KOPT-K1 (cell line): Measurements from ENCODE around the gene UNC5C.
A peak's percentile ranks its signal among the peaks of the same experiment; 100 is the strongest.
"Not testable (repeated sequence)": the region's sequence is repeated elsewhere in the genome, so short reads cannot be mapped to it uniquely, and the experiment has no call there.

ENCODE experiments used
- H3K27ac ChIP-seq: fragments of 200-600 bp; sonication (generic); 2 replicates; pipeline ENCODE4 v1.5.1; 2016; ENCODE audit warnings: antibody characterized with exemption, mild to moderate bottlenecking, low read depth, low read length; ENCODE audit not compliant: poor library complexity, severe bottlenecking
- H3K36me3 ChIP-seq: fragments of 200-600 bp; sonication (generic); 2 replicates; pipeline ENCODE4 v1.5.1; 2017; ENCODE audit warnings: antibody characterized with exemption, mild to moderate bottlenecking, low read length, moderate library complexity; ENCODE audit not compliant: insufficient read depth
- H3K9me3 ChIP-seq: fragments of 200-600 bp; sonication (generic); 2 replicates; pipeline ENCODE4 v1.5.1; 2017; ENCODE audit warnings: antibody characterized with exemption, low read length, mild to moderate bottlenecking; ENCODE audit not compliant: insufficient read depth, poor library complexity, severe bottlenecking

The UNC5C gene

DNA sequence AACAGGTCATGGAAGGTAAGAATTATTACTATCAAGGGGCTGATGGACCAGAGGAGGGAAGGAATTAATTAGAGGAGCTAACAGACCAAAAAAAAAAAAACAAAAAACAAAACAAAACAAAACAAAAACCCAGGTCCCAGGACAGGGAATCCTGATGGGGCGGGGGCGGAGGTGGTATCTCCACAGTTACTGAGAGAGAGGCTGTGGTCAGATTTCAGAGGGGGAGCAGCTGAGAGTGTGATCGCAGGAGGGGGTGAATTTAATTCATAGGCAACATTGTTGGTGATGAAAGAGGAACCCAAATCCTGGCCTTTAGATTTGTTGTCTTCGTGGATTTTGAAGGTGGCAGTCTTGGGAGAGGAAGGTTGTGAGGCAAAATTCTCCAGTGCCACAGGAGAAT is 389.4 kb downstream of the UNC5C start:
- Histone ChIP-seq H3K36me3 (no peaks in the 10 kb centered on the region), H3K9me3 (no peaks in the 10 kb centered on the region), H3K27ac (peak overlapping the region; percentile 17)

DNA sequence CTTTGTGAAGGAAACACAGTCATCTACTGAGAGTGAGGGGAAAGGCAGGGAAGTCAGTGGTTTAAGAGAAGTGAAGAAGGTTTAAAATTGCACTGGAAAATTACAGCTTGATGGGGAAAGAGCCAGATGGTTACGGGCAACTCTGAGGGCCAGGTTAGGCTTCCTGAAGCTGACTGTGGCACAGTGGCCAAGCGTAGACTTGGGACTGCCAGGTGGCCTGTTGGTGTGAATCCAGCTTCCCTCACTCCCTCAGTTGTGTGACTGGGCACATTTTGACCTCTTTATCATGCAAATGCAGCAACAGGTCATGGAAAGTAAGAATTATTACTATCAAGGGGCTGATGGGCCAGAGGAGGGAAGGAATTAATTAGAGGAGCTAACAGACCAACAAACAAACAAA is 390.1 kb downstream of the UNC5C start:
- no peaks in the 10 kb centered on the region for H3K36me3 ChIP-seq
- H3K9me3 ChIP-seq: no peaks in the 10 kb centered on the region
- H3K27ac ChIP-seq: peak overlapping the region; percentile 44

DNA sequence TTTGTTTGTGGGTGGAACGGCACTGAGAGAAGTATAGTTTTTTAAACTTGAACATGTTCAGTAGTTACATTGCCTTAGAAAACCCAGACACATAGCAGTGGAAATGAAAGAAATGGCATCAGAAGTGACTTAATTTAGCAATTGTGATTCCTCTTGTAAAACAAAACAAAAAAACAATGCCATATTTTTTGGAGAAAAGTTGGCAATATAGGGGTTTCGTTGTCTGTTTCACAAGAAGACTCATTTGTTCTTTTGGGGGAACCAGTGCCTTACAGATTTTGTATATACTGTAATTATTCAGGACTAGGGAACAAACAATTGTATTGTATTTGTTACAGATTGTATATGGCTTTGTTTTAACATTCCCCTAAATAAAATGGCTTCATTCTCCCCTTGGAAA is 390.7 kb downstream of the UNC5C start:
- Histone ChIP-seq H3K36me3 (no peaks in the 10 kb centered on the region), H3K9me3 (no peaks in the 10 kb centered on the region), H3K27ac (peak overlapping the region; percentile 2)

DNA sequence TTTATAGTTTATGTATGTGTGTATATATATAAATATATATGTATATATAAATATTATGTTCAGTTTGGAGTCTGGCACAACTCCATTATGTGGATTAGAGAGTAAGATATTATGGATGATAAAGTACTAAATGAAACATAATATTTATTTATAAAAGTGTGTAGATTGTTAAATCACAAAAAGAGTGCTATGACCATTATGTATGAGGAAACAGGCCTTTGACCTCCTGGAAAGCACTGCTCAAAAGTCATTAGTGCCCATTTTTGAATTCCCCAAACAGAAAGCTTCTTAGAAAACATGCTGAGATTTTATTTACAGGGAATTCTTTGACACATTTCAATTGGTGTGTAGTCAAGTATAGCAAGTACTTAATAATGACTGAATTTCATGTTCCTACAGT is 391.2 kb downstream of the UNC5C start:
- no peaks in the 10 kb centered on the region for H3K9me3 ChIP-seq
- no peaks in the 10 kb centered on the region for H3K36me3 ChIP-seq
- peak overlapping the region; percentile 2 for H3K27ac ChIP-seq

DNA sequence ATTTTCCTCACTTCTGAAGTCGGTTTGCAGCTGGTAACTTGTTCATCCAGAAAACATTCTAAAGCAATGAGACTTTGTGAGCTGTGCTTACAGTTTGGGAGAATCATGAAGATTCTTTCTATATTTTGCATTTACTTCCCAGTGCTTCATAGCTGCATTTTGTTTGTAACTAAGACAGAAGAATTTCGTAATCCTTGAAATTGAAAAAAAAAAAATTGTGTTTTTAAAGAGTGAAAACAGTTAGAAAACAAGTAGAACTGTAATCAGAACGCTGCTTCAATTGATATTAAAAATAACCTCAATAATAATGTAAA is 392.4 kb downstream of the UNC5C start:
- H3K36me3 ChIP-seq: no peaks in the 10 kb centered on the region
- peak overlapping the region; percentile 78 for H3K27ac ChIP-seq
- H3K9me3 ChIP-seq: no peaks in the 10 kb centered on the region

DNA sequence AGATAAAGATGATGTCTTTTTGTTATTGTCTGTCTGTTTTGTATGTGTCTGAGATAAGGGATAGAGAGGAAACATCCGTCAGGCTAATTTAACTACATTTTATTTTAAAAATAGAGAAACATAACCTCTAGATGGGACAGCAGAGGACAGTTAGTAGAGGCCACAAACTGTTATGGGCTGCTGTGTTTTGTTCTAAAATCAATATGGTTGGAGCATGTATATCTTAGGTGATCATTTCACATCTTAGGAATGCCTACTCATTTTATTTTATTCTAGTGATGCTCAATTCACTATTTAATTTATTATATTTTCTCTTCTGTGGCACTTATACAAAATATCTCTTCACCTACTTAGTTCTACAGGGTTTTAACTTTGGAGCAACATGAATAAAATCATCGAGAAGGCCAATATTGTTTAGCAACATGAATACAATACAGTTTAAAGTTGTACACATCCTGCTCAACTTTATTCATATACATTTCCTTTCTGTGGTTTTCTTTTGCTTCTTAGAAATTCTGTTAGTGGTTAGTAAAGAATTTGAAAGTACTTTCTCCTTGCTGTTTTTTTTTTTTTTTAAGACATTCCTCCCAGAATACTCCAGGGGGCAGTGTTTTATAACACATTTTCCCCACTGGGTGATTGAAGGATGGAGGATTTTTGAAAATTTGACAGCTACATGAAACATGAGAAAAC is 392.9 kb downstream of the UNC5C start:
- H3K9me3 ChIP-seq: no peaks in the 10 kb centered on the region
- no peaks in the 10 kb centered on the region for H3K36me3 ChIP-seq
- peak overlapping the region; percentile 78 for H3K27ac ChIP-seq

DNA sequence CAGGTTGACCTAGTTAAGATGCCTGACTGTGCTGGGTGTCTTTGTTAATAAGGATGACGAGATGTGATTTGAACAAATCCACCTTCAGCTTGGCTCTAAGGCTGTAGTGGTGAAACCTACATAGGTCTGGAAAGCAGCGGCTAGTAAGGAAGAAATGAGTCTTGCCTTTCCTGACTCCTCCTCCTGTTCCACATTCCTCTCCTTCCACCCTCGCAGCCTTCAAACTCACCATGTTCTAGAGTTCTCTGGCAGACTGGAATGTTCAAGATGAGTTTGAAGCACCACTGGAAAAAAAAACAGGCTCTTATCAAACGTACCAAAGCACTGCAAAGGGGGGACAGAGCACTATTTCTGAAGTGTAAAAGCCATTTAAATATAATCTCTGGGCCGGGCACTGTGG is 395.6 kb downstream of the UNC5C start:
- Histone ChIP-seq H3K36me3 (no peaks in the 10 kb centered on the region), H3K9me3 (no peaks in the 10 kb centered on the region), H3K27ac (no peak overlapping the region)

DNA sequence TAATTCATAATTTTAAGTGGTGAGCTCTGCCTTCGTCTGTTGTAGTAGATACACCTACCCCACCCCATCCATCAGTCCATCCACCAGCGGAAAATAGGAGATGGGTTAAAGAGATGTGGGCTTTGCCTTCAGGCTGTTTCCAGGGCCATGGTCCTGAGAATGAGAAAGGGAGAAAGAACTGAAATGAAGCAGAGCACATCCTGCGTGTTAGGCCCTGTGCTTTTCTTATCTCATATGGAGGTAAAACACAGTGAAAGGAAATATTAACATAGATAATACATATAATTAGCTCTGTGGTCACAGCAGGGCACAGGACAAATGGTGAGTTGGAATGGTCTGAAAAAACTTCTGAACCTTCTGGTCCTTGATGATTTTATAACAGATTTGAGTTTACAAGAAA is 397.5 kb downstream of the UNC5C start:
- no peak overlapping the region for H3K27ac ChIP-seq
- no peaks in the 10 kb centered on the region for H3K36me3 ChIP-seq
- H3K9me3 ChIP-seq: no peaks in the 10 kb centered on the region

DNA sequence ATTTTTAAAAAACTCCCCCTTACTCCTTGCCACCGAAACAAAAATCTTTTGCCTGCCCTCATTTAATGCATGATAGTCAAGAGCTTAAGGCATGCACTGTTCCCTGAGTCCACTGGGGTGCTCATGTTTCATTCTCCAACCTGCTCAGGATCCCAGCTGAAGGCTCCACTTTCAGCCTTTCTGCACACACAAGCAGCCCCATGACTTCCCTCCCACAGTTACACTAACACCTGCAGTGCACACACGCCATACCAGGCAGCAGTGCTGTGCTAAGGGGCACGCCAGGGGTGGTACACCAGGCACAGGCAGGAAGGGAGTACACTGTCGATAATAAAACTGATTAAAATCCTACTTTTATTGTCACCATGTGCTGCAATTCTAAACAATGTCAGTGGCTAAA is 405.8 kb downstream of the UNC5C start:
- Histone ChIP-seq H3K27ac (no peak overlapping the region), H3K36me3 (no peaks in the 10 kb centered on the region), H3K9me3 (no peaks in the 10 kb centered on the region)

DNA sequence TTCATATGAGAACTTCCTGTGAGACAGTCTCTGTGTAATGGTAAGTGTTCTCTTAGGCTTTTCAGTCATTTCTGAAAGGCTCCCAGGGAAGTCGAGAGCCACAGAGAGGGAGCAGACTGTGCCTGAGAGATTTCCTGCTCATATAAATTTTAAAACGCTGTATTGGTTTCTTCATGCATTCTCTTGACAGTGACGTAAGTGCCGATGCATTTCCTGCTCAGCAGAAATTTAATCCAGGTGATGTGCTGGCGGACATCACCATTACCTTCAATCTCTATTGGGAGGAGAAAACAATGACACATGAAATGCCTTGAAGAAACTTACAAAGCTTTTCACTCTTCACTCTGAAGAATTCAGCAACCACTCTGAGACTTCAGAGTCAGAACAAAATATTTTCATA is 407.4 kb downstream of the UNC5C start:
- Histone ChIP-seq H3K9me3 (no peaks in the 10 kb centered on the region), H3K27ac (no peak overlapping the region), H3K36me3 (no peaks in the 10 kb centered on the region)

DNA sequence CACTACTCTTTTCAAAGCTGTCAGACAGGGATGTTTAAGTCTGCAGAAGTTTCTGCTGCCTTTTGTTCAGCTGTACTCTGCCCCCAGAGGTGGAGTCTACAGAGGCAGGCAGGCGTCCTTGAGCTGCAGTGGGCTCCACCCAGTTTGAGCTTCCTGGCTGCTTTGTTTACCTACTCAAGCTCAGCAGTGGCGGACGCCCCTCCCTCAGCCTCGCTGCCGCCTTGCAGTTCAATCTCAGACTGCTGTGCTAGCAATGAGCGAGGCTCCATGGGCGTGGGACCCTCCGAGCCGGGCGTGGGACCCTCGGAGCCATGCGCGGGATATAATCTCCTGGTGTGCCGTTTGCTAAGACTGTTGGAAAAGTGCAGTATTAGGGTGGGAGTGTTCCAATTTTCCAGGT is 409.3 kb downstream of the UNC5C start:
- H3K36me3 ChIP-seq, H3K27ac ChIP-seq, H3K9me3 ChIP-seq: not testable (repeated sequence)

DNA sequence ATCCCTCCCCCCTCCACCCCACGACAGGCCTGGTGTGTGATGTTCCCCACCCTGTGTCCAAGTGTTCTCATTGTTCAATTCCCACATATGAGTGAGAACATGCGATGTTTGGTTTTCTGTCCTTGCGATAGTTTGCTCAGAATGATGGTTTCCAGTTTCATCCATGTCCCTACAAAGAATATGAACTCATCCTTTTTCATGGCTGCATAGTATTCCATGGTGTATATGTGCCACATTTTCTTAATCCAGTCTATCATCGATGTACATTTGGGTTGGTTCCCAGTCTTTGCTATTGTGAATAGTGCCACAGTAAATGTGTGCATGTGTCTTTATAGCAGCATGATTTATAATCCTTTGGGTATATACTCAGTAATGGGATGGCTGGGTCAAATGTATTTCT is 414.8 kb downstream of the UNC5C start:
- not testable (repeated sequence) for H3K27ac ChIP-seq, H3K9me3 ChIP-seq, H3K36me3 ChIP-seq

DNA sequence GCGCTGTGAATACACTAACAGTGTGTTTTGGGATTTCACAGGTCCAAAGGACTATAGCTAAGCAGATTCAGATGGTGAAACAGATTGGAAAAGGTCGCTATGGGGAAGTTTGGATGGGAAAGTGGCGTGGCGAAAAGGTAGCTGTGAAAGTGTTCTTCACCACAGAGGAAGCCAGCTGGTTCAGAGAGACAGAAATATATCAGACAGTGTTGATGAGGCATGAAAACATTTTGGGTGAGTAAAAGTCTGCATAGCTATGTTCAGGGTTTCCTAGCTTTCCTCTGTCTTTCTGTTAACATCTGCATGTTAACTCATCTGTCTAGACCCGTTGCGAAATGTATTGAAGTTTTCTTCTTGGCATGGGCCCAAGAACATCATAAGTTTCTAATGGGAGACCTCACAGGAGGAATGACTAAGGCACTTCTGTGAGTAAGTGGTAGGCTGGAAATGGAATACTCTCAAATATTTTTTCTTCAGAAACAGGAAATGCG is 418.9 kb downstream of the UNC5C start:
- Histone ChIP-seq H3K9me3 (no peaks in the 10 kb centered on the region), H3K27ac (no peak overlapping the region), H3K36me3 (no peaks in the 10 kb centered on the region)

DNA sequence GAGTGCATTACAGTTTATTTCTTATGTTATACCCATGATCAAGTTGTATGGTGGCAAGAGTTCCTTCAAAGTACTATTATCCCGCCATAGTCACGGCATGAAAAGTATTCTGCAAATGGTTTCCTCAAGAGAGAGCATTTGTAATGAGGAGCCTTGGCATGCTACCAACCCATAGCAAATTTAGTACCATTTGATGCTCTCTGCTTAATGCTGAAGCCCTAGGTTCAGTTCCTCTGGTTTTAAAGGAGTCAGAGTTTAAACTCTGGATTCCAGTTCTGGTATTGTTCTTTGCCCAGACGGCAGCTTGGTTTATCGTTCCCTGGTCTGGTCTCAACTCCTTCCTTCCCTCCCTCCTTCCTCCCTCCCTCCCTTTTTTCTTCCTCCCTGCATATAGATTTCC is 419.7 kb downstream of the UNC5C start:
- no peaks in the 10 kb centered on the region for H3K36me3 ChIP-seq
- no peaks in the 10 kb centered on the region for H3K9me3 ChIP-seq
- H3K27ac ChIP-seq: no peak overlapping the region

DNA sequence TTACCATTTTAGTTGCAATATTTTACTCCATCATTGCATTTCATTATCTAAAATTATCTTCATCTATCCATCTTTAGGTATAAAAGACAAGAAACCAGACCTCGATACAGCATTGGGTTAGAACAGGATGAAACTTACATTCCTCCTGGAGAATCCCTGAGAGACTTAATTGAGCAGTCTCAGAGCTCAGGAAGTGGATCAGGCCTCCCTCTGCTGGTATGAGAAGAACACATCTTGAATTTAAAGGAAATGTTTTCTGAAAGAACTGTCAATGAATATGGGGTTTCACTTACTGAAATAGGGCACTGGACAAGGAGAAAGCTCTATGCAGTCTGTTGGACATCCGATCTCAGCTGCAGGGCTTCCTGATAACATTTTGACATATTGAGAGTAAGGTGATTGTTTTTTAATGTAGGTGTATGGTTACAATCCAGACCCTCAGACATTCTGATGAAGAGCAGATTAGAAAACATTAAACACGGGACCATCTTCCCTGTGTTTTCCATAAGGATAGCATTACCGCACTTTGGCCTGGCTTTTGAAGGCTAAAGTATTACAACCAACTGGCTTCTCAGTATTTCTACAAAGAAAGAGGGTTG is 423.8 kb downstream of the UNC5C start:
- Histone ChIP-seq H3K36me3 (no peaks in the 10 kb centered on the region), H3K27ac (no peak overlapping the region), H3K9me3 (no peaks in the 10 kb centered on the region)

DNA sequence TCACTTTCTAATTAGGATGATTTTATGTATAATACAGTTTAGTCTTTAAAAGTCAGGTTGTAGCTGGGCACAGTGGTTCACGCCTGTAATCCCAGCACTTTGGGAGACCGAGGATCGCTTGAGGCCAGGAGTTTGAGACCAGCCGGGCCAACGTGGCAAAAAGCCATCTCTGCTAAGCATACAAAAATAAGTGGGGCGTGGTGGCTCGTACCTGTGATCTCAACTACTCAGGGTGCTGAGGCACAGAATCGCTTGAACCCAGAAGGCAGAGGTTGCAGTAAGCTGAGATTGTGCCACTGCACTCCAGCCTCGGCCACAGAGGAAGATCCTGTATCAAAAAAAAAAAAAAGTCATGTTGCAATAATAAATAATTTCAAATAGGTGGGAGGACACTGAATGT is 426.8 kb downstream of the UNC5C start:
- Histone ChIP-seq H3K27ac (no peak overlapping the region), H3K36me3 (no peaks in the 10 kb centered on the region), H3K9me3 (no peaks in the 10 kb centered on the region)
